Measurements from ENCODE around the gene FLACC1. TPM values are rescaled to one million over a fixed set of nuclear protein-coding genes. Genes with fewer than 3 reads are reported as not detected.

The FLACC1 gene
- total and polyA plus RNA-seq, 9 of the 15 experiments (the other 6 are each of a cell fraction or from before 2014, with no cell fraction given), result 0.07 to 0.68 (median 0.22) TPM; not detected in 2

DNA sequence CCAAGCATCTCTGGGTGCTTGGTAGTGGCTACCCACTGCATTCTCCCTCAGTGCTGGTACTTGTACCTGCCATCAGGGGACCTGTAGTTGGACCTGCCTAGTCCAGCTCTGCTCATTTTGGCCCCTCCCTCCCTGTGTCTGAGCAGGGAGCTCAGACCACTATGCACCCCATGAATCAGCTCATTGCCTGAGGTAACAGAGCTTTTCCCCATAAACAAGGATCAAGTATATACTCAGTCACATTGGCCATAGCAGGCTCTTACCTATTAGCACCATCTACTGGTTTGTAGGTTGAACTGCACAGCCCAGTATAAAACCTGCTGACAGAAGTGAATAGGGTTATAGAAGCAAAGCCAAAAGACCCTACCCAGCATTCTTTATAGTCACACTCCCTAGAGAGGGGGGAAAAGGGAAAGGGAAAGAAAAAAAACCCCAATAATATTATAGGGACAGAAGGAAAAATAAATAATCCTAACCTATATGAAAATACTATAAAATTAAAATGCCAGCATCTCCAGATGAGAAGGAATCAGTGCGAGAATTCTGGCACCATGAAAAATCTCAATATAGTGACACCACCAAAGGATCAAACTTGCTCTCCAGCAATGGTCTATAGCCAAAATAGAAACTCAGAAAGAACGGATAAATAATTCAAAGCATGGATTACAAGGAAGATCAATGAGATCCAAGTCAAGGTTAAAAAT lies 6.9 kb upstream of the FLACC1 start:
- H3K4me3 ChIP-seq, result no peak overlapping the region
- H3K36me3 ChIP-seq (ENCODE audit: control insufficient read depth, insufficient read depth, low read length), result no peaks in the 10 kb centered on the region; the same call in 2 of the 3 replicates
- BruUV-seq (replicated peaks), result no TSS peak
- ATAC-seq (peak; percentile 90), FAIRE-seq (peak; percentile 73), DNase-seq (ENCODE audit: extremely low read depth in 1 of 4, low spot score in 3 of 4) (peak; percentile 12 to 48 (median 18))
- intact Hi-C loops (cut with micrococcal nuclease) (loop anchor here (1.0 to 5.0 kb wide), 2 partner anchors 128 to 182 kb away; partner anchors contain the start of gene CASP10), in situ Hi-C loops (cut with MboI) (loop anchor here (5.0 to 25.0 kb wide), 2 partner anchors 132 to 452 kb away; no protein-coding TSS in a partner anchor)
- WGBS (ENCODE audit: insufficient coverage, low coverage, missing lambda C conversion rate), result 52% methylated on average over 2 of the region's 2 CpGs
- POLR2A ChIA-PET, result interaction anchor here (0.6 kb wide), 1 partner anchor 145 kb away, joined by 3 read pairs; no protein-coding TSS in a partner anchor
- H3K27me3 ChIP-seq (ENCODE audit: control insufficient read depth in 2 of 2, insufficient read depth in 2 of 2, low read length in 2 of 2), result no peaks in the 10 kb centered on the region
- no peaks in the 10 kb centered on the region for H3K9me1 ChIP-seq (ENCODE audit: control insufficient read depth, insufficient read depth, low read length)
- H3K79me2 ChIP-seq (ENCODE audit: control insufficient read depth, insufficient read depth, low read length), result no peaks in the 10 kb centered on the region
- no peak overlapping the region for H3K4me2 ChIP-seq (ENCODE audit: insufficient read depth, low read length)
- H4K20me1 ChIP-seq (replicated peaks; ENCODE audit: control insufficient read depth, insufficient read depth, low read length), result no peaks in the 10 kb centered on the region
- no peaks in the 10 kb centered on the region for H3K9me3 ChIP-seq (replicated peaks; ENCODE audit: control insufficient read depth, insufficient read depth, low read depth, low read length)
- no peak overlapping the region for H3K27ac ChIP-seq (ENCODE audit: extremely low read depth, low read depth, low read length)
- H3K4me1 ChIP-seq (replicated peaks in 1 of 2; ENCODE audit: control insufficient read depth in 2 of 2, insufficient read depth in 2 of 2, low read length in 2 of 2), result no peaks in the 10 kb centered on the region
- H3K9ac ChIP-seq (ENCODE audit: insufficient read depth in 1 of 2, low read depth in 2 of 2, low read length in 2 of 2), result no peak overlapping the region
- H2AFZ ChIP-seq (ENCODE audit: low read depth, low read length), result no peak overlapping the region
- CTCF ChIA-PET (ENCODE audit: low intra/inter-chr PET ratio), result interaction anchor here (2.1 kb wide), 1 partner anchor 128 kb away, joined by 5 read pairs; no protein-coding TSS in a partner anchor
- TF ChIP-seq CHD4 (IDR thresholded peaks at IDR 0.05; ENCODE audit: insufficient read depth, insufficient replicate concordance, low read depth, low read length, poor library complexity, severe bottlenecking) (no peak), ZNF75A (CRISPR knock-in tag; IDR thresholded peaks at IDR 0.05) (no peak), JUND (IDR thresholded peaks at IDR 0.05; ENCODE audit: borderline replicate concordance, low read depth, low read length) (no peak), JUND (tag; IDR thresholded peaks at IDR 0.05; ENCODE audit: borderline replicate concordance, low read depth, low read length) (no peak), LARP7 (IDR thresholded peaks at IDR 0.05) (no peak), SMARCC2 (IDR thresholded peaks at IDR 0.05; ENCODE audit: low read depth) (no peak), ARID2 (IDR thresholded peaks at IDR 0.05) (peak; percentile 62; the same call in 1 of the 2 replicates), BRD4 (IDR thresholded peaks at IDR 0.05) (no peak)
- TF ChIP-seq, protein P1, sequence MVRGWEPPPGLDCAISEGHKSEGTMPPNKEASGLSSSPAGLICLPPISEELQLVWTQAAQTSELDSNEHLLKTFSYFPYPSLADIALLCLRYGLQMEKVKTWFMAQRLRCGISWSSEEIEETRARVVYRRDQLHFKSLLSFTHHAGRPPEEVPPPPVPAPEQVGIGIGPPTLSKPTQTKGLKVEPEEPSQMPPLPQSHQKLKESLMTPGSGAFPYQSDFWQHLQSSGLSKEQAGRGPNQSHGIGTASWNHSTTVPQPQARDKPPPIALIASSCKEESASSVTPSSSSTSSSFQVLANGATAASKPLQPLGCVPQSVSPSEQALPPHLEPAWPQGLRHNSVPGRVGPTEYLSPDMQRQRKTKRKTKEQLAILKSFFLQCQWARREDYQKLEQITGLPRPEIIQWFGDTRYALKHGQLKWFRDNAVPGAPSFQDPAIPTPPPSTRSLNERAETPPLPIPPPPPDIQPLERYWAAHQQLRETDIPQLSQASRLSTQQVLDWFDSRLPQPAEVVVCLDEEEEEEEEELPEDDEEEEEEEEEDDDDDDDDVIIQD (CRISPR knock-in tag; IDR thresholded peaks at IDR 0.05), result no peak
- TF ChIP-seq, protein P2, sequence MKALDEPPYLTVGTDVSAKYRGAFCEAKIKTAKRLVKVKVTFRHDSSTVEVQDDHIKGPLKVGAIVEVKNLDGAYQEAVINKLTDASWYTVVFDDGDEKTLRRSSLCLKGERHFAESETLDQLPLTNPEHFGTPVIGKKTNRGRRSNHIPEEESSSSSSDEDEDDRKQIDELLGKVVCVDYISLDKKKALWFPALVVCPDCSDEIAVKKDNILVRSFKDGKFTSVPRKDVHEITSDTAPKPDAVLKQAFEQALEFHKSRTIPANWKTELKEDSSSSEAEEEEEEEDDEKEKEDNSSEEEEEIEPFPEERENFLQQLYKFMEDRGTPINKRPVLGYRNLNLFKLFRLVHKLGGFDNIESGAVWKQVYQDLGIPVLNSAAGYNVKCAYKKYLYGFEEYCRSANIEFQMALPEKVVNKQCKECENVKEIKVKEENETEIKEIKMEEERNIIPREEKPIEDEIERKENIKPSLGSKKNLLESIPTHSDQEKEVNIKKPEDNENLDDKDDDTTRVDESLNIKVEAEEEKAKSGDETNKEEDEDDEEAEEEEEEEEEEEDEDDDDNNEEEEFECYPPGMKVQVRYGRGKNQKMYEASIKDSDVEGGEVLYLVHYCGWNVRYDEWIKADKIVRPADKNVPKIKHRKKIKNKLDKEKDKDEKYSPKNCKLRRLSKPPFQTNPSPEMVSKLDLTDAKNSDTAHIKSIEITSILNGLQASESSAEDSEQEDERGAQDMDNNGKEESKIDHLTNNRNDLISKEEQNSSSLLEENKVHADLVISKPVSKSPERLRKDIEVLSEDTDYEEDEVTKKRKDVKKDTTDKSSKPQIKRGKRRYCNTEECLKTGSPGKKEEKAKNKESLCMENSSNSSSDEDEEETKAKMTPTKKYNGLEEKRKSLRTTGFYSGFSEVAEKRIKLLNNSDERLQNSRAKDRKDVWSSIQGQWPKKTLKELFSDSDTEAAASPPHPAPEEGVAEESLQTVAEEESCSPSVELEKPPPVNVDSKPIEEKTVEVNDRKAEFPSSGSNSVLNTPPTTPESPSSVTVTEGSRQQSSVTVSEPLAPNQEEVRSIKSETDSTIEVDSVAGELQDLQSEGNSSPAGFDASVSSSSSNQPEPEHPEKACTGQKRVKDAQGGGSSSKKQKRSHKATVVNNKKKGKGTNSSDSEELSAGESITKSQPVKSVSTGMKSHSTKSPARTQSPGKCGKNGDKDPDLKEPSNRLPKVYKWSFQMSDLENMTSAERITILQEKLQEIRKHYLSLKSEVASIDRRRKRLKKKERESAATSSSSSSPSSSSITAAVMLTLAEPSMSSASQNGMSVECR (CRISPR knock-in tag; IDR thresholded peaks at IDR 0.05), result no peak
- TF ChIP-seq, protein P3, sequence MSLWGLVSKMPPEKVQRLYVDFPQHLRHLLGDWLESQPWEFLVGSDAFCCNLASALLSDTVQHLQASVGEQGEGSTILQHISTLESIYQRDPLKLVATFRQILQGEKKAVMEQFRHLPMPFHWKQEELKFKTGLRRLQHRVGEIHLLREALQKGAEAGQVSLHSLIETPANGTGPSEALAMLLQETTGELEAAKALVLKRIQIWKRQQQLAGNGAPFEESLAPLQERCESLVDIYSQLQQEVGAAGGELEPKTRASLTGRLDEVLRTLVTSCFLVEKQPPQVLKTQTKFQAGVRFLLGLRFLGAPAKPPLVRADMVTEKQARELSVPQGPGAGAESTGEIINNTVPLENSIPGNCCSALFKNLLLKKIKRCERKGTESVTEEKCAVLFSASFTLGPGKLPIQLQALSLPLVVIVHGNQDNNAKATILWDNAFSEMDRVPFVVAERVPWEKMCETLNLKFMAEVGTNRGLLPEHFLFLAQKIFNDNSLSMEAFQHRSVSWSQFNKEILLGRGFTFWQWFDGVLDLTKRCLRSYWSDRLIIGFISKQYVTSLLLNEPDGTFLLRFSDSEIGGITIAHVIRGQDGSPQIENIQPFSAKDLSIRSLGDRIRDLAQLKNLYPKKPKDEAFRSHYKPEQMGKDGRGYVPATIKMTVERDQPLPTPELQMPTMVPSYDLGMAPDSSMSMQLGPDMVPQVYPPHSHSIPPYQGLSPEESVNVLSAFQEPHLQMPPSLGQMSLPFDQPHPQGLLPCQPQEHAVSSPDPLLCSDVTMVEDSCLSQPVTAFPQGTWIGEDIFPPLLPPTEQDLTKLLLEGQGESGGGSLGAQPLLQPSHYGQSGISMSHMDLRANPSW (CRISPR knock-in tag; IDR thresholded peaks at IDR 0.05), result no peak
